NCI-H524 treated with DMSO at 0.1 percent for 48 hours (cell line): Measurements from ENCODE around the gene COL27A1.

Experiments used
- DNase-seq: peaks from one replicate; lab custom pipeline; 2025; lab: John Stamatoyannopoulos, UW

The COL27A1 gene

GRCh38 chr9:114149181-114149580 is 6.2 kb upstream of the COL27A1 start:
- no peak for DNase-seq

- no peak for DNase-seq
Observed at GRCh38 chr9:114149765-114150340, 5.5 kb upstream of the COL27A1 start.

GRCh38 chr9:114150608-114151007 is 4.7 kb upstream of the COL27A1 start:
- no peak for DNase-seq

DNA sequence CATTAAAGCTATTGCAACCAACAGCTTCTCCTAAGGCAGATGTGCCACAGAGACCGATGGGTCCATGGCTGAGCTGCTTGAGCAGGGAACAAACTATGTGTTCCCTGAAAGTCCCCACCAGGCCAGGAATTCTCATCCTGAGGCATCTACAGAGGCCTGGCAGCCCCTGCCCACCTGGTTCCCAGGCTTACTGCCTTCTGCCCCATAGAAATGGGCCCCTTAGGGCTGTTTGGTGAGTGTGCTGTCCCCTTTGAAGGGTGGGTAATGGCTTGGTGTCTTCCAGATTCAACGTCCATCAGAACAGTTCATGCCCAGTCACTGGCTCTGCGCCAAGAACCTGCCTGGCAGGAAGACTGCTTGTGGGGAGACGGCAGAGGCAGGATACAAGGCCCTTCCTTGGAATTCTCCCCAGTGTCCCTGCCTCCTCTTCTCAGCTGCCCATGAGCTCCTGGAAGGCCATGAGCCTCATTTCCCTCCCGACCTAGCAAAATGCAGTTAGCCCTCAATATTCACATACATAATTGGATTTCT is 3.8 kb upstream of the COL27A1 start:
- DNase-seq: no peak

DNA sequence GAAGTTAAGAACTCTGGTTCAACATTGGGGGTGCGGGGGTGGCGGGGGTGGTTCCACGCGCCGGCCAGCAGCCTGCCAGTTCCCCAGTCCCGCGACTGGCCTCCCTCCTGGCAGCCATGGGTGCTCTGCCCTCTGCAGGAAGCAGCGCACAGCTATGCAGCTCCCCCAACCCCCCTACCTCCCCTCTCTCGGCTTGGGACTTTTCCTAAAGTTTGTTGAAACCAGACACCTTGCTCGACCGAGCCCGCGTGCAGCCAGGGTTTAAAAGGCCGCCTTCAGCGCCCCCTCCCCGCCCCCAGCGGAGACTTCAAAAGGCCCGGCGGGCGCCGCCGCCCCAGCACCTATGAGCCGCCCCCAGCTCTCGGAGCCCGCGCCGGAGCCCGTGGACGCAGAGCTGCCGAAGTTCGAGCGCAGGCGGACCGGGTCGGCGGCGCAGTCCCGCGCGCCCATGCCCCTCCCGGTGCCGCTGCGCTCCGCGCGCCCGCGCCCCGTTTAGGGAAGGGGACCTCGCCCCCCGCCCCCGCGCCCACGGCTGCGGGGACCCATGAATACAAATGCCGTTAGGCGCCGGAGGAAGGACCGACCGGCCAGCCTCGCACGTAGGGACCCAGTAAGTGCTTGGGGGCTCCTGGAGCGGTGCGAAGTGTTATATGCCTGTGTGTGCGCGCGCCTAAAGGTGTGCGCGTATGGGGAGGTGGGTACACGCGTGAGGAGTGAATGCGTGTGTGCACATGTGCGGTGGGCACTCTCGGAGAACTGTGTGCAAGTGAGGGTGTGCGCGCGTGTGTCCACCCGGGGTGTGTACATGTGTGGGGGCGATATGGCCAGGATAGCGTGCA is 1.4 kb upstream of the COL27A1 start:
- DNase-seq: no peak

GRCh38 chr9:114154600-114155102 is 686 bp upstream of the COL27A1 start:
- DNase-seq: no peak

- DNase-seq: no peak
Observed at GRCh38 chr9:114155995-114156656, 789 bp downstream of the COL27A1 start.

GRCh38 chr9:114156657-114157421 is 1.5 kb downstream of the COL27A1 start:
- DNase-seq: no peak

DNA sequence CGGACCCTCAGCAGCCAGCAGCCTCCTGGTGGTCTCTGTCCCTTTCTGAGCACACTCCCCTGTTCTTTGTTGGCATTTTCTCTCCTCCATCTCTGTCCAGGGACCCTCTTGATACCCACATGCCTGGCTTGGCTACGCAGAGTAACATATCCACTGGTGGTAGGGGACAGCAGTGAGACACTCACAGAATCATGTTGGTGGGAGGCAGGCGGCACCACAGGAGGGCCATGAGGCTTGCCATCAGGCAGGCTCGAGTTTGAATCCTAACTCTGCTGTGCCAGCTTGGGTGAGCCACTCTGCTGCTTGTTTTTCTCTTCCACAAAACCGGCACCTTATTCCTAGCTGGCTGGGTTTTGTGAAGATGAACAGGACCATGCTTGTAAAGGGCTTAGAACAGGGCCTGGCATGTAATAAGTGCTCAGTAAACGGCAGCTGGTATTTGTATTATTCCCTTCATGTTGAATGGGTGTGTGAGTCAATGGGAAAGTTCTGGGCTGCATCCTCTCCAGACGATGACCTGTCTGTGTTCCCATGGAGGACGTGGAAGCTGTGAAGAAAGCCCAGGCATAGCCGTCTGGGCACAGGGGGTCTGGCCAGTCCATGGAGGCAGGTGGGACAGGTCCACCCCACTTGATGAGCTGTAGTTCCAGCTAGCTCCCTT is 2.3 kb downstream of the COL27A1 start:
- DNase-seq: no peak

DNA sequence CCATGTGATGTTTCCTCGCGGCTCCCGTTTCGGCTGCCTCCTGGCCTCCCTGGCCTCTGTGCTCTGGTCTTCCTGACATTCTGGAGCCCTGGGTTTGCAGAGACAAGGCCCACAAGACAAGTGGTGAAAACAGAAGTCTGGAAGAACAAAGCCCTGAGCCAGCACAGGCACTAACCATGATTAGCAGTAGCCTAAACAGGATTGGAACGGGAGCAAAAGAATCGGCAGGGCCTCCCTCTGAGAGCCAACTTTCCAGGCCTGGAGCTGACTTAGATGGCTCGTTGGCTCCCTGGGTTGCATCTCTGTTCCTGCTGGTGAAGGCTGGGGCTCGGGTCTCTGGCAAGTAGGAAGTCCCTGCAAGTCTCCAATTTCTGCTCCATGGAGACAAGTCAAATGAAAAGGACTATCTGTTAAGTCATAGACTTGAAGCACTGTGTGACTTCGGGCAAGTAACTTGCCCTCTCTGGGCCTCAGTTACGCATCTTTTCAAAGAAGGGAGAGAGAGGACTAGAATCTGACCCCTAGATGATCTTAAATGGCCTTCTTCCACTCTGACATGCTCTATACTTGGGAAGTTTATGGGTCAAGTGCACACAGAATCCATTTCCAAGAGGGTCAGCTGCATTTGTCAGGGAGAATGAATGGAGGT is 3.3 kb downstream of the COL27A1 start:
- DNase-seq: no peak

DNA sequence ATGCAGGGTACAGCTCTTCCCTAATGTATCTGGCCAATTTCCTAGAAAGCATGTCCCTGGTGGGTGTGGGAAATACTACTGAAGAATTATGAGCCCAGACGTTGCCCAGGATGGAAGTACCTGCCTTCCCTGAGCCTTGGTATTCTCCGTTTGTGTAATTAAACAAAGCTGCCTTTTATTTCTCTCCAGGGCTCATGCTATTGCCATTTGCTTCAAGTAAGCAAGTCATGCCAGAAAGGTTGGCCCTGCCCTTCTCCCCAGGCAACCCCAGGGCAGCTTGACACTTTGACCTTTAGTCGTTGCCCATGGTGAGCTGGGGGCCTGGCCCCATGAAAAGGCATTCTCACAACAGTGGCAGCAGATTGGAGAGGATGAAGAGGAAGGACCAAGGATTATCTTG is 4.4 kb downstream of the COL27A1 start:
- no peak for DNase-seq

DNA sequence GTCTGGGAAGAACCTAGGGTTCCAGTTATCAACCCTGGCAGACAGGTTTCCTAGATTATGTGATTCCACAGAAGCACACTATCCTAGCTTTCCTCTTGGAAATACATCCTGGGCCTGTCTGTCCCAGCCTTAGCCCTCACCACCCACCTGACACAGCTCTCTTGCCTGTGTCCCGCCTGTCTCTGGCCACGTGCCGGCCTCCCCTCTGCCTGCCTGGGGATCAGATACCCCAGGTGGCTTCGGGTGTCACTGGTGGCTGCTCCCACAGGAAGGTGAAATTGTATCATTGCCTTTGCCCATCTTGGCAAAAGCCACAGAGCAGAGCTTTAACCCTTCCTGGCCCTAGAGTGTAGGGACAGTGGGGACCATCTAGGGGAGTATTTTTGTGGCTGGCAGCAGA is 6.2 kb downstream of the COL27A1 start:
- DNase-seq: no peak

DNA sequence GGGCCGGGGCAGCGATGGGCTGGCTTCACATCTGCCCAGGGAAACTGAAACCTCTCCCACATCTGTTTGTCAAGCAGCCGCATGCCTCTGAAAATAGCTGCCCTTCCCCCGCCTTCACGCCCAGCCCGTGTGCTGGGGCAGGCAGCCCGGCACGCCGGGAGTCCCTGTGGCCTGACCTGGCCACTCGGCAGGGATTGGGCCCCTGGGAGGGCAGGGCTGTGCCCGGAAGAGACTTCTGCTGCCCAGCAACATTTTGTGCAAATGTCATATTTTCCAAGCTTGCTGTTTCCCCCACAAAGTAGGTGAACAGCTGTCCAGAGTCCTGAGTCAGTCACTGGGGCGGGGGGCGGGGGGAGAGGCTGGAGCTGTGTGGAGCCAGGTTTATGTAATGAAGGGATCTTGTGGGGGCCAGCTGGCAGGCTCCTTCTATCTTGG is 8.2 kb downstream of the COL27A1 start:
- no peak for DNase-seq

DNA sequence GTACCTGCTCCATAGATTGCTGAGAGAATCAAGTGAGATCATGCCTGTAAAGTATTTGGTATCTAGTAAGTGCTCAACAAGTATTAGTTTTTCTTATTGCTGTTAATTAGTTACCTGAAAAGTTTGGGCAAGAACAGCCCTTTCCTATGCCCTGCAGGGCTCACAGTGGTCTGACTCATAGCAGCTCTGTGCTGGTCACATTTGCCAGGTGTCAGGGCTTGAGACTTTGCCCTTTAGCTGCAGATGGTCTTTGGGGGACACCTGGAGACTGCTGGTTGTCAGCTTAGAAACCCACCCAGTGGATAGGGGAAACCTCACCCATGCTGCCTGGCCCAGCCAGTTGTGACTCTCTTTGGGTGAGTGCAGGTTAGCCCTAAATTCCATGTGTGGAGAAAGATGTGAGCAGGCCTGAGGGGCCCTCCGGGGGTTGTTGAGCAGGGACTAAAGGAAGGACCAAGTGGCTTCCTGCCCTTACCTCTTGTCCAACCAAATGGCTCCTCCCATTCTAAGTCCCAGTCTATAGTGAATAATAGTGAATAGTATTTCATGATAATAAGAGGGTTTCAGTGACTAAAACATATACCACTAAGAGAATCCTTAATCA is 9.0 kb downstream of the COL27A1 start:
- no peak for DNase-seq

- DNase-seq: no peak
Observed at GRCh38 chr9:114165407-114166102, 10.2 kb downstream of the COL27A1 start.

- no peak for DNase-seq
Observed at GRCh38 chr9:114166103-114166470, 10.8 kb downstream of the COL27A1 start.

- DNase-seq: no peak
Observed at GRCh38 chr9:114166614-114167572, 11.6 kb downstream of the COL27A1 start.

GRCh38 chr9:114167591-114168091 is 12.3 kb downstream of the COL27A1 start:
- no peak for DNase-seq
